ENCODE results near the gene SYCP2L. TPM values are rescaled to one million over a fixed set of nuclear protein-coding genes. Genes with fewer than 3 reads are reported as not detected.
A peak's percentile ranks its signal among the peaks of the same experiment; 100 is the strongest.

The SYCP2L gene
- total RNA-seq (2021) = 7.5 and 9.7 TPM in 2 replicates
- percentile 67 among the genes with signal in this experiment for Bru-seq, nascent RNA
- BruChase-seq, experiment 1, labeled RNA remaining after a 2-hour chase = percentile 80 among the genes with signal in this experiment
- BruChase-seq, experiment 2, labeled RNA remaining after a 6-hour chase = percentile 67 among the genes with signal in this experiment
- long read RNA-seq, partial matches to known transcripts = 0 of 9 reads
- long read RNA-seq, other reads (novel, unspliced or antisense) = 9 of 9 reads

- Histone ChIP-seq H3K9me3 (ENCODE audit: low read depth, low read length, poor library complexity, severe bottlenecking) (no peaks in the 10 kb centered on the region), H3K4me3 (ENCODE audit: low read depth, low read length, poor library complexity, severe bottlenecking) (peak within 1 kb of the TSS; percentile 62), H3K36me3 (ENCODE audit: insufficient read depth, low read length, poor library complexity, severe bottlenecking) (no peaks in the 10 kb centered on the region), H3K27me3 (replicated peaks; ENCODE audit: insufficient read depth, low read depth, low read length, poor library complexity) (peaks cover 4% of the 10 kb centered on the region), H3K27ac (ENCODE audit: low read depth, low read length, poor library complexity, severe bottlenecking) (peak within 1 kb of the TSS; percentile 54), H3K4me1 (ENCODE audit: insufficient read depth, low read length, poor library complexity, severe bottlenecking) (peaks cover 8% of the 10 kb centered on the region)
- CTCF ChIA-PET = interaction anchor here (0.5 to 1.1 kb wide), 6 partner anchors 10 to 1866 kb away, joined by 3 to 4 read pairs (median 3); no protein-coding TSS in a partner anchor
- intact Hi-C loops (cut with micrococcal nuclease; ENCODE audit: unreplicated experiment) = no loop called here
- no TSS peak for BruUV-seq (replicated peaks)
- POLR2A ChIA-PET (ENCODE audit: low non-redundant PET) = interaction anchor here (0.8 to 1.0 kb wide), 2 partner anchors 130 to 155 kb away, joined by 3 read pairs; no protein-coding TSS in a partner anchor
- peak; percentile 88 for TF ChIP-seq CTCF (conservative IDR thresholded peaks at IDR 0.05; ENCODE audit: low read depth, low read length)
- TF ChIP-seq EZH2 (IDR thresholded peaks at IDR 0.05; ENCODE audit: borderline replicate concordance, low read depth, low read length, poor library complexity, severe bottlenecking) = no peak
- peak; percentile 93 for DNase-seq (ENCODE audit: low spot score)
Observed at GRCh38 chr6:10886691-10887502, at the start of gene SYCP2L. Gene SYCP2L, plus strand, starts transcription at chr6:10887052. Its CDS starts 75 bp downstream, at chr6:10887127.

GRCh38 chr6:10837622-10837994 lies 49.2 kb upstream of the SYCP2L start:
- Histone ChIP-seq H3K36me3 (ENCODE audit: insufficient read depth, low read length, poor library complexity, severe bottlenecking) (no peaks in the 10 kb centered on the region), H3K4me1 (ENCODE audit: insufficient read depth, low read length, poor library complexity, severe bottlenecking) (peaks cover 12% of the 10 kb centered on the region), H3K4me3 (ENCODE audit: low read depth, low read length, poor library complexity, severe bottlenecking) (peak overlapping the region; percentile 56), H3K27me3 (replicated peaks; ENCODE audit: insufficient read depth, low read depth, low read length, poor library complexity) (peaks cover 8% of the 10 kb centered on the region), H3K9me3 (ENCODE audit: low read depth, low read length, poor library complexity, severe bottlenecking) (no peaks in the 10 kb centered on the region), H3K27ac (ENCODE audit: low read depth, low read length, poor library complexity, severe bottlenecking) (no peak overlapping the region)
- ChIA-PET POLR2A (ENCODE audit: low non-redundant PET) (no interaction called here), CTCF (no interaction called here)
- intact Hi-C loops (cut with micrococcal nuclease; ENCODE audit: unreplicated experiment) = no loop called here
- DNase-seq (ENCODE audit: low spot score) = peak; percentile 27
- BruUV-seq (replicated peaks) = no TSS peak
- TF ChIP-seq EZH2 (IDR thresholded peaks at IDR 0.05; ENCODE audit: borderline replicate concordance, low read depth, low read length, poor library complexity, severe bottlenecking) (no peak), CTCF (conservative IDR thresholded peaks at IDR 0.05; ENCODE audit: low read depth, low read length) (no peak)

GRCh38 chr6:10837995-10838793 lies 48.7 kb upstream of the SYCP2L start, which contains the start of gene MAK:
Gene MAK, minus strand, starts transcription at chr6:10838539. Its CDS starts 7,891 bp downstream, at chr6:10830648.
- peak; percentile 91 for DNase-seq (ENCODE audit: low spot score)
- Histone ChIP-seq H3K9me3 (ENCODE audit: low read depth, low read length, poor library complexity, severe bottlenecking) (no peaks in the 10 kb centered on the region), H3K36me3 (ENCODE audit: insufficient read depth, low read length, poor library complexity, severe bottlenecking) (no peaks in the 10 kb centered on the region), H3K4me3 (ENCODE audit: low read depth, low read length, poor library complexity, severe bottlenecking) (peak within 1 kb of the TSS; percentile 56), H3K4me1 (ENCODE audit: insufficient read depth, low read length, poor library complexity, severe bottlenecking) (peaks cover 12% of the 10 kb centered on the region), H3K27ac (ENCODE audit: low read depth, low read length, poor library complexity, severe bottlenecking) (no peak within 1 kb of the TSS), H3K27me3 (replicated peaks; ENCODE audit: insufficient read depth, low read depth, low read length, poor library complexity) (peaks cover 8% of the 10 kb centered on the region)
- no peak for TF ChIP-seq CTCF (conservative IDR thresholded peaks at IDR 0.05; ENCODE audit: low read depth, low read length)
- TF ChIP-seq EZH2 (IDR thresholded peaks at IDR 0.05; ENCODE audit: borderline replicate concordance, low read depth, low read length, poor library complexity, severe bottlenecking) = no peak
- ChIA-PET CTCF (no interaction called here), POLR2A (ENCODE audit: low non-redundant PET) (no interaction called here)
- intact Hi-C loops (cut with micrococcal nuclease; ENCODE audit: unreplicated experiment) = no loop called here
- BruUV-seq (replicated peaks) = no TSS peak

Measured in A673 (cell line).